Non-pigmented ciliary epithelial cell (primary cell): ENCODE measurements around the gene CREB3L4.
A peak's percentile ranks its signal among the peaks of the same experiment; 100 is the strongest.
"Not testable (repeated sequence)": the region's sequence is repeated elsewhere in the genome, so short reads cannot be mapped to it uniquely, and the experiment has no call there.

Experiments used
- DNase-seq: peaks from one replicate; pipeline ENCODE4 v3.0.0-alpha.2; 2010; ENCODE audit warnings: low read depth

The CREB3L4 gene

DNA sequence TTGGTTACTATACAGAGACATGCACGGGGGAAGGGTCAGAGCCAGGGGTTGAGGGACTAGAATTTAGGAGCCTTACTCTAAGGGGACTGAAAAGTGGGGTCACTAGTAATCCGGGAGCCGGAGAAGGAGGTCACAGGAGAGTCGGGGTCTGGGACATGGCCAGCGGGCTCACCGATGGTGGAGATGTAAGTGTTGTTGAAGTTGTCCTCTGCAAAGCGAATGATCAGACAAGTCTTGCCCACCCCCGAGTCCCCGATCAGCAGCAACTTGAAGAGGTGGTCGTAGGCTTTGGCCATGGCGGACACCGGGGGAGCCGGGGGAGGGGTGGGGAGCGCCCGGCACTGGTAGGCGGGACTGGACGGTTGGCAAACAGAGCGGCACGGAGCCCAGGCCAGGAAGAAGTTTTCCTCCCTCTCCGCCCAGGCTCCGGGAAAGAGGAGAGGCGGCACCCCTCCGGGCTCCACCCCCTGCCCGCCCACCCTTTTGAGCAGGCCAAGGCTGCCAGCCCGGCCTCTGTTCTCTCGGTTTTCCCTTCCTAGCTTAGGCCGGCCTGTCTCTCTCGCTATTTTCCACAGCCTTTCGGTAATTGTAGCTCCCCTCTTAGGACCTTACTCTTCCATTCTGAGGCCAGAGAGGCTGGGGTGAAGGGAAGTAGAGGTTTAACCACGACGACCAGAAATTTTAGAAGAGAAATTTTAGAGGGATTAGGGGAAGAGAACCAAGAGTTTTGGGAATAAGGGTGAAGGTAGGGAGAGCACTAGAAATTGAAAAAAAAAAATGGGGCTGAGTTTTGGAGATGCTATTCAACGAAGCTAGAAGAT is 18.4 kb downstream of the CREB3L4 start, which contains the start of gene RAB13:
RAB13 (minus strand) TSS at position 399 of the 821 bp plus-strand sequence; CDS start at position 296, 103 bp downstream.
- no peak for DNase-seq

- no peak for DNase-seq
Observed at GRCh38 chr1:153987621-153988020, 19.9 kb downstream of the CREB3L4 start.

- DNase-seq: peak; percentile 92
Observed at GRCh38 chr1:153990468-153991150, 22.9 kb downstream of the CREB3L4 start, which contains the start of gene RPS27. TSS of gene RPS27 (plus strand) at chr1:153990762. CDS start at chr1:153990797, 35 bp downstream.

GRCh38 chr1:153991151-153991630 is 23.5 kb downstream of the CREB3L4 start:
- no peak for DNase-seq

- no peak for DNase-seq
Observed at GRCh38 chr1:153991806-153992205, 24.1 kb downstream of the CREB3L4 start.

GRCh38 chr1:153995202-153995601 is 27.5 kb downstream of the CREB3L4 start:
- DNase-seq: no peak

GRCh38 chr1:153995640-153996039 is 27.9 kb downstream of the CREB3L4 start:
- DNase-seq: no peak

- DNase-seq: not testable (repeated sequence)
Observed at GRCh38 chr1:153996882-153997281, 29.2 kb downstream of the CREB3L4 start.

- no peak for DNase-seq
Observed at GRCh38 chr1:154000420-154000819, 32.7 kb downstream of the CREB3L4 start.

GRCh38 chr1:154006136-154006535 is 38.4 kb downstream of the CREB3L4 start:
- DNase-seq: peak; percentile 46

GRCh38 chr1:154012129-154012528 is 44.4 kb downstream of the CREB3L4 start:
- no peak for DNase-seq

DNA sequence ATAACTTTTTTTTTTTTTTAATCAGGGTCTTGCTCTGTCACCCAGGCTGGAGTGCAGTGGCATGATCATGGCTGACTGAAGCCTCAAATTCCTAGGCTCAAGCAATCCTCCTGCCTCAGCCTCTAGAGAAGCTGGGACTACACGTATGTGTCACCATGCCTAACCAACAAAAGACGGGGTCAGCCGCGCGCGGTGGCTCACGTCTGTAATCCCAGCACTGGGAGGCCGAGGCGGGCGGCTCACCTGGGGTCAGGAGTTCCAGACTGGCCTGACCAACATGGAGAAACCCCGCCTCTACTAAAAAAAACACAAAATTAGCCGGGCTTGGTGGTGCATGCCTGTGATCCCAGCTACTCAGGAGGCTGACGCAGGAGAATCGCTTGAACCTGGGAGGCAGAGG is 44.8 kb downstream of the CREB3L4 start:
- DNase-seq: not testable (repeated sequence)

- peak; percentile 30 for DNase-seq
Observed at GRCh38 chr1:154014154-154014907, 46.6 kb downstream of the CREB3L4 start.

- no peak for DNase-seq
Observed at GRCh38 chr1:154019269-154019668, 51.6 kb downstream of the CREB3L4 start.

GRCh38 chr1:154019940-154020339 is 52.2 kb downstream of the CREB3L4 start:
- DNase-seq: no peak
